SJCRH30 (cell line): ENCODE measurements around the gene CTNNA3. TPM values are rescaled to one million over a fixed set of nuclear protein-coding genes. Genes with fewer than 3 reads are reported as not detected.

Experiments used
- DNase-seq, 2 experiments: peaks; one replicate each; pipeline ENCODE4 v3.0.0-alpha.2; 2015 to 2020
- H3K27ac ChIP-seq: fragments of 250-450 bp; sonication (Bioruptor Pico); 2 replicates; pipeline ENCODE4 v1.5.1; 2020; ENCODE audit warnings: mild to moderate bottlenecking, moderate library complexity
- H3K27me3 ChIP-seq: fragments of 250-450 bp; sonication (Bioruptor Pico); 2 replicates; pipeline ENCODE4 v1.5.1; 2020; ENCODE audit warnings: mild to moderate bottlenecking, moderate library complexity
- H3K36me3 ChIP-seq: fragments of 250-450 bp; sonication (Bioruptor Pico); 2 replicates; pipeline ENCODE4 v1.5.1; 2020; ENCODE audit warnings: mild to moderate bottlenecking, moderate library complexity
- H3K4me1 ChIP-seq: fragments of 250-450 bp; sonication (Bioruptor Pico); 2 replicates; pipeline ENCODE4 v1.5.1; 2020; ENCODE audit warnings: mild to moderate bottlenecking, moderate library complexity
- H3K4me3 ChIP-seq: fragments of 250-450 bp; sonication (Bioruptor Pico); 2 replicates; pipeline ENCODE4 v1.5.1; 2020; ENCODE audit warnings: mild to moderate bottlenecking, moderate library complexity
- H3K9me3 ChIP-seq: fragments of 250-450 bp; sonication (Bioruptor Pico); replicated peaks from 2 replicates; pipeline ENCODE4 v1.5.1; 2020; ENCODE audit warnings: mild to moderate bottlenecking, moderate library complexity
- total RNA-seq: library from RNA; depleted of rRNA; stranded (reverse); fragments of >200 nt; shearing (Covaris generic); gene quantifications from 2 replicates; pipeline ENCODE4 v1.2.3, GENCODE V29; 2014

Gene CTNNA3
- total RNA-seq, 1 experiment from 2014 or later: 2.7 TPM

GRCh38 chr10:67046507-67046906 is 649.5 kb downstream of the CTNNA3 start:
- no peaks in the 10 kb centered on the region for H3K27me3 ChIP-seq
- no peak overlapping the region for H3K4me3 ChIP-seq
- H3K27ac ChIP-seq: no peak overlapping the region
- H3K9me3 ChIP-seq: no peaks in the 10 kb centered on the region
- no peaks in the 10 kb centered on the region for H3K36me3 ChIP-seq
- H3K4me1 ChIP-seq: no peaks in the 10 kb centered on the region
- DNase-seq: no peak

- Histone ChIP-seq H3K36me3 (no peaks in the 10 kb centered on the region), H3K9me3 (no peaks in the 10 kb centered on the region), H3K27ac (no peak overlapping the region), H3K4me1 (no peaks in the 10 kb centered on the region), H3K4me3 (no peak overlapping the region), H3K27me3 (no peaks in the 10 kb centered on the region)
- no peak for DNase-seq
Measured at GRCh38 chr10:67045404-67045803, 650.6 kb downstream of the CTNNA3 start.

GRCh38 chr10:67043041-67043440 is 653.0 kb downstream of the CTNNA3 start:
- no peak overlapping the region for H3K27ac ChIP-seq
- no peak for DNase-seq
- H3K4me3 ChIP-seq: no peak overlapping the region
- no peaks in the 10 kb centered on the region for H3K27me3 ChIP-seq
- no peaks in the 10 kb centered on the region for H3K4me1 ChIP-seq
- H3K9me3 ChIP-seq: no peaks in the 10 kb centered on the region
- no peaks in the 10 kb centered on the region for H3K36me3 ChIP-seq

GRCh38 chr10:67036808-67037207 is 659.2 kb downstream of the CTNNA3 start:
- H3K4me1 ChIP-seq: no peaks in the 10 kb centered on the region
- no peaks in the 10 kb centered on the region for H3K27me3 ChIP-seq
- H3K36me3 ChIP-seq: no peaks in the 10 kb centered on the region
- H3K9me3 ChIP-seq: no peaks in the 10 kb centered on the region
- H3K4me3 ChIP-seq: no peak overlapping the region
- H3K27ac ChIP-seq: no peak overlapping the region
- DNase-seq: no peak

GRCh38 chr10:67033878-67034277 is 662.1 kb downstream of the CTNNA3 start:
- Histone ChIP-seq H3K9me3 (no peaks in the 10 kb centered on the region), H3K27me3 (no peaks in the 10 kb centered on the region), H3K4me1 (no peaks in the 10 kb centered on the region), H3K4me3 (no peak overlapping the region), H3K36me3 (no peaks in the 10 kb centered on the region), H3K27ac (no peak overlapping the region)
- DNase-seq: no peak

GRCh38 chr10:67022099-67022498 is 673.9 kb downstream of the CTNNA3 start:
- no peak for DNase-seq
- Histone ChIP-seq H3K9me3 (no peaks in the 10 kb centered on the region), H3K27ac (no peak overlapping the region), H3K4me1 (no peaks in the 10 kb centered on the region), H3K27me3 (no peaks in the 10 kb centered on the region), H3K36me3 (no peaks in the 10 kb centered on the region), H3K4me3 (no peak overlapping the region)

- Histone ChIP-seq H3K27ac (no peak overlapping the region), H3K9me3 (no peaks in the 10 kb centered on the region), H3K27me3 (no peaks in the 10 kb centered on the region), H3K4me3 (no peak overlapping the region), H3K4me1 (no peaks in the 10 kb centered on the region), H3K36me3 (no peaks in the 10 kb centered on the region)
- no peak for DNase-seq
Measured at GRCh38 chr10:67017218-67017617, 678.8 kb downstream of the CTNNA3 start.

GRCh38 chr10:67015225-67015624 is 680.8 kb downstream of the CTNNA3 start:
- Histone ChIP-seq H3K4me3 (no peak overlapping the region), H3K9me3 (no peaks in the 10 kb centered on the region), H3K4me1 (no peaks in the 10 kb centered on the region), H3K27ac (no peak overlapping the region), H3K36me3 (no peaks in the 10 kb centered on the region), H3K27me3 (no peaks in the 10 kb centered on the region)
- no peak for DNase-seq

- no peaks in the 10 kb centered on the region for H3K36me3 ChIP-seq
- no peak overlapping the region for H3K27ac ChIP-seq
- H3K27me3 ChIP-seq: no peaks in the 10 kb centered on the region
- no peaks in the 10 kb centered on the region for H3K9me3 ChIP-seq
- no peak overlapping the region for H3K4me3 ChIP-seq
- no peaks in the 10 kb centered on the region for H3K4me1 ChIP-seq
- no peak for DNase-seq
Measured at GRCh38 chr10:67011981-67012380, 684.0 kb downstream of the CTNNA3 start.

GRCh38 chr10:67011480-67011879 is 684.5 kb downstream of the CTNNA3 start:
- Histone ChIP-seq H3K9me3 (no peaks in the 10 kb centered on the region), H3K4me3 (no peak overlapping the region), H3K4me1 (no peaks in the 10 kb centered on the region), H3K27me3 (no peaks in the 10 kb centered on the region), H3K27ac (no peak overlapping the region), H3K36me3 (no peaks in the 10 kb centered on the region)
- DNase-seq: no peak

- H3K27ac ChIP-seq: no peak overlapping the region
- H3K36me3 ChIP-seq: no peaks in the 10 kb centered on the region
- no peaks in the 10 kb centered on the region for H3K27me3 ChIP-seq
- no peaks in the 10 kb centered on the region for H3K4me1 ChIP-seq
- no peaks in the 10 kb centered on the region for H3K9me3 ChIP-seq
- H3K4me3 ChIP-seq: no peak overlapping the region
- DNase-seq: no peak
Measured at GRCh38 chr10:67005981-67006380, 690.0 kb downstream of the CTNNA3 start.

- DNase-seq: no peak
- Histone ChIP-seq H3K9me3 (no peaks in the 10 kb centered on the region), H3K27ac (no peak overlapping the region), H3K27me3 (no peaks in the 10 kb centered on the region), H3K4me1 (no peaks in the 10 kb centered on the region), H3K36me3 (no peaks in the 10 kb centered on the region), H3K4me3 (no peak overlapping the region)
Measured at GRCh38 chr10:67004690-67005089, 691.3 kb downstream of the CTNNA3 start.

GRCh38 chr10:66999762-67000545 is 696.0 kb downstream of the CTNNA3 start:
- Histone ChIP-seq H3K36me3 (no peaks in the 10 kb centered on the region), H3K27ac (no peak overlapping the region), H3K27me3 (no peaks in the 10 kb centered on the region), H3K9me3 (no peaks in the 10 kb centered on the region), H3K4me1 (no peaks in the 10 kb centered on the region), H3K4me3 (no peak overlapping the region)
- DNase-seq: no peak

- DNase-seq: no peak
- Histone ChIP-seq H3K4me1 (no peaks in the 10 kb centered on the region), H3K4me3 (no peak overlapping the region), H3K9me3 (no peaks in the 10 kb centered on the region), H3K27ac (no peak overlapping the region), H3K36me3 (no peaks in the 10 kb centered on the region), H3K27me3 (no peaks in the 10 kb centered on the region)
Measured at GRCh38 chr10:66996996-66997395, 699.0 kb downstream of the CTNNA3 start.

- no peaks in the 10 kb centered on the region for H3K4me1 ChIP-seq
- no peak overlapping the region for H3K4me3 ChIP-seq
- DNase-seq: no peak
- H3K27ac ChIP-seq: no peak overlapping the region
- no peaks in the 10 kb centered on the region for H3K27me3 ChIP-seq
- no peaks in the 10 kb centered on the region for H3K9me3 ChIP-seq
- H3K36me3 ChIP-seq: no peaks in the 10 kb centered on the region
Measured at GRCh38 chr10:66990143-66990830, 705.7 kb downstream of the CTNNA3 start.

GRCh38 chr10:66983475-66983818 is 712.5 kb downstream of the CTNNA3 start:
- Histone ChIP-seq H3K4me1 (no peaks in the 10 kb centered on the region), H3K27me3 (no peaks in the 10 kb centered on the region), H3K9me3 (no peaks in the 10 kb centered on the region), H3K4me3 (no peak overlapping the region), H3K36me3 (no peaks in the 10 kb centered on the region), H3K27ac (no peak overlapping the region)
- DNase-seq: no peak
